GM18499 (cell line): ENCODE results near the gene MTHFD2L.

Source experiments
- ATAC-seq: cut with Tn5 transposase; IDR thresholded peaks from one replicate; pipeline ENCODE4 v1.9.1; 2021; ENCODE audit warnings: moderate number of reproducible peaks; ENCODE audit not compliant: insufficient read depth, unreplicated experiment

Gene MTHFD2L

DNA sequence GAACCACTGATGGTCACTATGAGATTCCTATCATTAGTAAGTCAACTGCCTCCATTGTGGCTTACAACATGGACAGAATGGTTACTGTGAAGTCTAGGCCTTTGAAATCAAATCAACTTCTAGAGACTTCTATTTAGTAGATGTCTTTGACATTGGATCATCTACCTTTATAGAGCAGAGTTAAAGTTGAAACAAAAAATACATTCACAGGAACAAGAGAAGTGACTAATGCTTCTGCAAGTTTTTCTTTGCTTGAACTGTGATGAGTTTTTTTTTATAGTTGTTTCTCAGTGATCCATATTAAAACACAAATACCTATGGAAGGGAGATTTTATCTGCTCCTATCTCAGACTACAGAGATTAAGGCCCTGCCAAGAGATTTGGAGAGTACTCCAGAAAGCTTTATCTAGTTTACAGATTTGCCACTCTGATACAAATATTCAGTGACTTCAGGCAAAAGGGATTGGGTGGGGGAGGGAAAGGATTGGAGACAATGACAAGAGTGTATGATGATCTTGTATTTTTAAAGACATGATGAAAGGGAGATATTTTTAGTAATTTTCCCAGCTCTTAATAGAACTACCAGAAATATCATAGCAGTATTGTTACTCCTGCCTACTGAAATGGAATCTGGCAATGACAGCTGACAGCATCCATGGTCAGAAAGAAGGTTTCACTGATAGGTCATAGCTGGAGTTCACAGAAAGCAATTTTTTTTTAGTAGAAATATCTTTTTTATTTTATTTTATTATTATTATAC is 134.4 kb downstream of the MTHFD2L start:
- no peak for ATAC-seq

DNA sequence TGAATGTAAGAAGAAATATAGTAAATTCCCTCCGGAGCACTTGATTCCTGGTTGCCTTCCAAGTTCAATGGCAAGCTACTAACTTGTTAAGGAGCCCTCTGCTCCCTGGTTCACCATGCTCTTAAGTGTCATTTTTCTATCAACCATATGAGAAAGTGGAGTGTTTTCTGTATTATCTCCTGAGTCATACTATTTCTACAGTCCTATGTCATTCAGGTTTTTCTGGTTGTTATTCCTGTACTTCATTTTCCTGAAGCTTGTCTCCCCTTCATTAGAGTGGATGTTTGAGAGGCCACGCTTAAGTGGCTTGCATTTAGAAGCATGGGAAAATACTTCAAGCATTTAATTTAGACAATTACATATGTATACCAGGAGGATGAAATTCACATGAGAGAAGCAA is 135.6 kb downstream of the MTHFD2L start:
- no peak for ATAC-seq

DNA sequence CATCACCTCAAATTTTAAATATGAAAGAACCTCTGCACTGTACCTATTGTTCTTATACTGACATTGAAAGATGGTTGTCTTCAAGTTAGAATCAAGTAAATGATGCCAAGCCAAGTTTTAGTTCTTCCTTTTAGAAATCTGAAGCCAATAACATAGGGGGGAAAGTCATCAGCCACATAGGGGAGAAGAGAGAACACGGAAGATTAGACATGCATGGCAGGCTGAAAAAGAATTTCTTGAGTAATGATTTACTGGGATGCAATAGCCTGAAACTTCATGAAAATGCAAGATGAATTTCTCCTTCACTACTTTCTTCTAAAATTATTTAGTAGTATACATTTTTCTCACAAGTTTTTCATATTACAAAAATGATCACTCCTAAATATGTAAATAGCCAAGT is 136.8 kb downstream of the MTHFD2L start:
- no peak for ATAC-seq

GRCh38 chr4:74297539-74297938 is 139.6 kb downstream of the MTHFD2L start:
- ATAC-seq = no peak

- no peak for ATAC-seq
Measured at GRCh38 chr4:74304095-74304625, 146.2 kb downstream of the MTHFD2L start.

- no peak for ATAC-seq
Measured at GRCh38 chr4:74305000-74305399, 147.1 kb downstream of the MTHFD2L start.

DNA sequence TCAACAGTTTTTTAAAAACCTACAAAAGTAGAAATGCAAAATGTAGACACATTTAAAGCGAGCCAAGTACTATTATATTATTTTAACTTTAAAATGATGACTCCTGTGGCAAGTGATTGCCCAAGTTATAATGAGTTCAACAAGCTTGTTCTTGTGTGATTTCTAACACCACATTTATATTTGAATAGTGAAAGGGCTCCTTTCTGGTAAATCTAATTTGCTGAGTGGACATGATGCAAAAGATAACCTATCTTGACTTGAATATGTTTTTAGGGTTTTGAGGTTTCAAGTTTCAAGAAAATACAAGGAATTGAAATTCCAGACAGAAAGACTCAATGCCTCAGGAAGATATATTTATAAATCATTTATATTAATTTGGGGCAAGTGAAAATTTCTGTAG is 149.3 kb downstream of the MTHFD2L start:
- ATAC-seq = no peak

DNA sequence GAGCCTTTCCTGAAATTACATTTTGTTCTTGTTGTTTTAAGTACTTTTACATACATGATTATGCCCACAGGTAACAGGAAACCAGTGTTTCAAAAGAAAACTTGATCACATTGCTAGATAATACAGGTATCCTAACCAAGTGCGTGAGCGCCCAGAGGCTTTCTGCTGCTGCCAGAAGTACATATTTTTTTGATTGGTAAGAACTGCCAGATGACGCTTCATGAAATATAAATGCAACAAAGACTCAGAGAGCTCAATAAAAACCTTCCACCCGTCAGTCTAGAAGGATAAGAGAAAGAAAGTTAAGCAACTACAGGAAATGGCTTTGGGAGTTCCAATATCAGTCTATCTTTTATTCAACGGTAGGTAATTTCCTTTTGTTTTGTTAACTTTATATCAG is 150.3 kb downstream of the MTHFD2L start, which contains the start of gene EPGN:
EPGN (plus strand) TSS at position 256 of the 400 bp plus-strand sequence; CDS start at position 320, 64 bp downstream.
- ATAC-seq = no peak

DNA sequence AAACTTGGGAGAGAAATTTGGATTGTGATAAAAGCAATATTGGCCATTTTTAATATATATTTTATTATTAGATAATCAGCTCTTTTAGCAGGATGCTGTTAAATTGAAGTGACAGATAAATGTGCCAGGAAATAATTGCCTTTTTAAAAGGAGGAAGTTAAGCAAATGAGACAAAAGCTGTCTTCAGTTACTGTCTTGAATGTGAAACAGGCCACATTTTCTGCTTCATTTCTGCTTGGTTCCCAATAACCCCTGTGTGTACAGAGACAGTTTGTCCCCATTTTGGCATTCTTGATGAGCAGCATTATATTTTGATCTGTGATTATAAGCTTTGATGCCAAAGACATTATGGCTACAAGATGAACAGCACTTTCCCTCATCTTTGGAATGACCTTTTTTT is 151.3 kb downstream of the MTHFD2L start:
- ATAC-seq = no peak

GRCh38 chr4:74311696-74312313 is 153.9 kb downstream of the MTHFD2L start:
- peak; percentile 82 for ATAC-seq

GRCh38 chr4:74314329-74314728 is 156.4 kb downstream of the MTHFD2L start:
- no peak for ATAC-seq

DNA sequence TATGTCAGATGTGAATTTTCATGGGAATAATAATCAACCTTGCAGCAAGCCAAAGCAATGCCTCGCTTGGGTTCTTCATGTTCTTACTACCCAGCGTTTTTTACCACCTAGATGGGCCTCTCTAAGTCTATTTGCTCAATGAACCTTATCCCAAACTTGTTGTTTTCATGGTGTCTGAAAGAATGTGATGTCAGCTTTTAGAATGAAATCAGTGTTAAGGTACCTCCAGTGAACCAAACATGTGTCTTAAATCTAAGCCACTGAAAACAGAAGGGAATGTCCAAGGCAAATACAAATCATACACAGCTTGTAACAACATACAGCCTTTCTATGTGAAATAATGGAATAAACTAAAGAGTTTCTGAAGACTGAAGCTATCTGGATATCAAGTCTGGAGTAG is 157.0 kb downstream of the MTHFD2L start:
- ATAC-seq = no peak

GRCh38 chr4:74315376-74315775 is 157.5 kb downstream of the MTHFD2L start:
- ATAC-seq = no peak

GRCh38 chr4:74316397-74316796 is 158.5 kb downstream of the MTHFD2L start:
- no peak for ATAC-seq

DNA sequence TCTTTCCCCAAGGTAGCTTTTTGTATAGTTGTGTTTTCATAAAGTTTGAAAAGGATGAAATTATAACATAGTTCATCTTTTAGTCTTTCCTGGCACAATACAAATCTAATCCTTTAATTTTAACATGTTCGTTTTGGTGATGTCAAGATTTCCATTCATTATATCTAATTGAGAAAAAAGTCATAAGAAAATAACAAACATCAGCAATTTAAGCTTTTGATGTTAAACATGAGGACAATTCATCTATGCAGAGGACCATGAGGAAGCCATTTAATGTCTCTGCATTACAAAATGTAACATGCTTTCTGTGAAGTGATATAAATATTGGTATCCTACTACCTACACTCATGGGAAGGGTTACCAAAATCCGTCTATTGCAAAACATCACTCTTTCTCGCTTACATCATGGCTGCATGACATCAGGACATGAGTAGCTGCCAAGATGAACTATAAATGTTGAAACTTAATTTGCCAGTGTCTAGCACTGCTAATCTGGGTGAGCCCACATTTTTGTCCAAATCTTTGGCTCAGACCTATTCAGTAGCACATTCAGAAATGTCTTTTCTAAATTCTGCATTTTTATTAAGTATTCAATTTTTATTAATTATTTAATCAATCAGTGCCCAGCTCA is 159.8 kb downstream of the MTHFD2L start:
- no peak for ATAC-seq

DNA sequence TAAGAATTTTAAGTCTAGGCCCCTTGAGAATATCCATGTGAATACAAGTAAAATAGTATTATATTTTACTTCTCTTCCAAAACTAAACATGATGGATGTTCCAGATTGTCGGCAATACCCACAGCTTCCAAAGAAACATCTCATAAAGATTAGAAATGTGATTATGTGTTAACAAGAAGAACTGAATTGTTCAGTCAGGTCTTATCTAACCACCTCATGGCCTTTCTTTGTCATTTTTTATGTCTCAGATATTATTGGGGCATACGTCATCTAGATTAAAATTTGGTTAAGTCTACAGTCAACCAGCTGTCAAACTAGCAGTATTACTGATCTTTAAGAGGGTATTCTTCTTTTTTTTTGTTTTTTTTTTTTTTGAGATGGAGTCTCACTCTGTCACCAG is 160.4 kb downstream of the MTHFD2L start:
- no peak for ATAC-seq

DNA sequence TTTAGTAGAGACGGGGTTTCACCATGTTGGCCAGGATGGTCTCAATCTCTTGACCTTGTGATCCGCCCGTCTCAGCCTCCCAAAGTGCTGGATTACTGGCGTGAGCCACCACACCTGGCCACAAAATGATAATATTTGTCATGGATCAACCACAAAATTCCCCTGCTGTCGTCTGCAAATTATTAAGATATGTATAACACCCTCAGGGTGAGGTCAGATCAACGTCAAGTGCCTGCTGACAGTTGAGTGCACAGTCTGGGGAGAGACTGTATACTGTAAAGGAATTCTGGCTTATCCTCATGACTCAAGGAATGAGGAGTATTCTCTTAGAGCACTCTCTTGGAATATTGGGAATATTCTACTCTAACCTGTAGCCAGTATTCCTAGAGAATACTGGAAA is 161.6 kb downstream of the MTHFD2L start:
- ATAC-seq = no peak

- peak; percentile 54 for ATAC-seq
Measured at GRCh38 chr4:74320559-74321118, 162.7 kb downstream of the MTHFD2L start.

- no peak for ATAC-seq
Measured at GRCh38 chr4:74322301-74322700, 164.4 kb downstream of the MTHFD2L start.

GRCh38 chr4:74323663-74324062 is 165.7 kb downstream of the MTHFD2L start:
- ATAC-seq = no peak

- ATAC-seq = no peak
Measured at GRCh38 chr4:74324262-74324661, 166.3 kb downstream of the MTHFD2L start.
